Measurements from ENCODE around the gene GCN1.

- TF ChIP-seq CTCF (conservative IDR thresholded peaks at IDR 0.05 in 1 of 2, IDR thresholded peaks at IDR 0.05 in 1 of 2; ENCODE audit: low read depth in 1 of 2, low read length in 2 of 2) (no peak), EZH2 (IDR thresholded peaks at IDR 0.05; ENCODE audit: low read length, missing control alignments) (no peak)
Measured at GRCh38 chr12:120194226-120194533, 335 bp downstream of the GCN1 start.
